ENCODE data around the gene CERK. TPM values are rescaled to one million over a fixed set of nuclear protein-coding genes. Genes with fewer than 3 reads are reported as not detected.
A peak's percentile ranks its signal among the peaks of the same experiment; 100 is the strongest.

CERK gene
- total and polyA plus RNA-seq, 2 of the 13 experiments (the other 11 are each of a cell fraction or from before 2014, with no cell fraction given), result 40.3 to 41.9 TPM

GRCh38 chr22:46775850-46776826, 38.1 kb upstream of the CERK start (continued):
- no peak for TF ChIP-seq ZFP36L1 (CRISPR knock-in tag; IDR thresholded peaks at IDR 0.05)
- peak; percentile 13 for TF ChIP-seq ZNF883 (CRISPR knock-in tag; IDR thresholded peaks at IDR 0.05; ENCODE audit: not compliant biosample characterization)
- peak; percentile 37; the same call in 1 of the 2 replicates for TF ChIP-seq HNF4A (CRISPR knock-in tag; IDR thresholded peaks at IDR 0.05)
- no peak for TF ChIP-seq PREB (CRISPR knock-in tag; IDR thresholded peaks at IDR 0.05)
- 0 out of 2 replicates have a peak, but pooled peaks have one; percentile 9 for TF ChIP-seq NFYC (CRISPR knock-in tag; IDR thresholded peaks at IDR 0.05)
- TF ChIP-seq SAP130 (CRISPR knock-in tag; IDR thresholded peaks at IDR 0.05; ENCODE audit: low read depth), result peak; percentile 37
- no peak for TF ChIP-seq BRCA1 (CRISPR knock-in tag; IDR thresholded peaks at IDR 0.05)
- peak; percentile 16; the same call in 1 of the 2 replicates for TF ChIP-seq CEBPG (CRISPR knock-in tag; IDR thresholded peaks at IDR 0.05)
- TF ChIP-seq RXRA (CRISPR knock-in tag; IDR thresholded peaks at IDR 0.05), result 0 out of 2 replicates have a peak, but pooled peaks have one; percentile 21
- TF ChIP-seq SOX5 (CRISPR knock-in tag; IDR thresholded peaks at IDR 0.05; ENCODE audit: borderline replicate concordance), result 0 out of 2 replicates have a peak, but pooled peaks have one; percentile 14
- TF ChIP-seq NFE2 (CRISPR knock-in tag; IDR thresholded peaks at IDR 0.05), result peak; percentile 45; the same call in 1 of the 2 replicates
- peak; percentile 87 for TF ChIP-seq MTF1 (CRISPR knock-in tag; IDR thresholded peaks at IDR 0.05)

All from HepG2 (cell line).